Memory B cell (primary cell): Measurements from ENCODE around the gene FNDC3B.

Experiments used
- ATAC-seq: fragments of 150-1000 bp; cut with Tn5 transposase; 2 replicates; pipeline ENCODE4 v1.10.0; 2021; ENCODE audit warnings: low read depth, mild to moderate bottlenecking, moderate library complexity
- DNase-seq, 2 donors: peaks; one replicate each; pipeline ENCODE4 v3.0.0; 2022; ENCODE audit warnings: low spot score in 2 of 2
- H3K27ac Mint-ChIP-seq: one replicate; pipeline ENCODE4 v1.8.0; 2022; ENCODE audit warnings: mild to moderate bottlenecking, moderate library complexity, mixed read lengths
- H3K27me3 Mint-ChIP-seq: one replicate; pipeline ENCODE4 v1.8.0; 2022; ENCODE audit warnings: mixed read lengths
- H3K36me3 Mint-ChIP-seq: one replicate; pipeline ENCODE4 v1.8.0; 2022; ENCODE audit warnings: mild to moderate bottlenecking, mixed read lengths
- H3K4me1 Mint-ChIP-seq: one replicate; pipeline ENCODE4 v1.8.0; 2022; ENCODE audit warnings: mixed read lengths
- H3K4me3 Mint-ChIP-seq: one replicate; pipeline ENCODE4 v1.8.0; 2022; ENCODE audit warnings: mild to moderate bottlenecking, moderate library complexity, mixed read lengths
- H3K9me3 Mint-ChIP-seq: one replicate; pipeline ENCODE4 v1.8.0; 2022; ENCODE audit warnings: mixed read lengths

The FNDC3B gene

DNA sequence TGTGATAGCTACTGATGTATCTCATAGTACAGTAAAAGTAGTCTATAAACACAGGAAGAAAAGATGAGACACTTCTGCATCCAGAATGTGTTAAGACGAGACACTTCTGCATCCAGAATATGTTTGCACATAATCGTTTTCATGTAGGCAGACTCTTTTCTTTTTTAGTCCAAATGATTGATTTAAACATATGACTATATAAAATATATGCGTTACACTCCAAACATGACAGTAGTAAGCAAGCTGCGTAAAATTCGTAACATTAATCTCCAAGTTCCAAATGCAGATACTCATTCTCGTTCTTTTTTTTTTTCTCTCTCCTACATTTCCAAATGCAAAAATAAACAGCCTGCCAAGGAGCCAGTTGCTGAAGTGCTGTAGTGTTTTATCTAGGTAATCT lies 82.6 kb downstream of the FNDC3B start:
- Mint-ChIP-seq H3K9me3 (no peaks in the 10 kb centered on the region), H3K4me3 (no peak overlapping the region), H3K27me3 (no peaks in the 10 kb centered on the region), H3K4me1 (no peaks in the 10 kb centered on the region), H3K36me3 (peaks cover 7% of the 10 kb centered on the region), H3K27ac (no peak overlapping the region)
- ATAC-seq, result no peak
- no peak for DNase-seq

DNA sequence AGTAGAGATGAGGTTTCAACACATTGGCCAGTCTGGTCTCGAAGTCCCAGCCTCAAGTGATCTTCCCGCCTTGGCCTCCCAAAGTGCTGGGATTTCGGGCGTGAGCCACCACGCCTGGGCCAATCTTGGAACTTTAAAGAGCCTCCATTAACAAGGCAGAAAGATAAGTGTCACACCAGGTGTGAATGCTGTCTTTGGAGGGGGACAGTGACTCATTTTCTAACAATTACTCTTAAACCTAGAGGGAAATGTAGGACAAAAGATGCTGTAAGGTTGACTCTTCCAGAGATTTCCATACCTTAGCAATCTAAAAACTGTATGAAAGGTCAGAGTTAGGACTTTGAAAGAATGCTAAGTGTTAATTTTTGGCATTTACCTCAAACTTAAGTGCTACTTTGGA lies 84.9 kb downstream of the FNDC3B start:
- no peak for ATAC-seq
- Mint-ChIP-seq H3K4me1 (no peaks in the 10 kb centered on the region), H3K36me3 (peaks cover 4% of the 10 kb centered on the region), H3K9me3 (no peaks in the 10 kb centered on the region), H3K27me3 (no peaks in the 10 kb centered on the region), H3K4me3 (no peak overlapping the region), H3K27ac (no peak overlapping the region)
- no peak for DNase-seq

DNA sequence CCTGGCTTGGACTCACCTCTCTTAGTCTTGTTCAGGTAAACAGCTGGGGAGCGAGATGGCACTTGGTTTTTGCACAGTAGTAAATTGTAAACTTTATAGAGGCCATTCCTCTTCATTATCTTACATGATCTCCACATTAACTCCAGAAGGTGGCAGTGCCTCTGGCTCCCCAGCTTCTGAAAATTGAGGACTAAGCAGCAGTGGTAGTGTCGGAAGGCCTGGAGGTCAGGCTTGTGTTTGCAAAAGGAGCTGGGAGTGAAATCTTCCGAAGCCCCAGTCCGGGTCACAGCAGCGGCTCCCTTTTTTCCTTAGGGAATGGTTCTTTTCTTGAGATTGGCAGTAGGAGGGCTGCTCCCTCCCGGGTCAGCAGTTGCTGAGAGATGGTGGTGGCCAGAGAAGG lies 85.7 kb downstream of the FNDC3B start:
- no peak overlapping the region for H3K4me3 Mint-ChIP-seq
- ATAC-seq, result no peak
- no peak for DNase-seq
- no peak overlapping the region for H3K27ac Mint-ChIP-seq
- H3K27me3 Mint-ChIP-seq, result no peaks in the 10 kb centered on the region
- no peaks in the 10 kb centered on the region for H3K4me1 Mint-ChIP-seq
- H3K36me3 Mint-ChIP-seq, result peaks cover 4% of the 10 kb centered on the region
- H3K9me3 Mint-ChIP-seq, result no peaks in the 10 kb centered on the region

DNA sequence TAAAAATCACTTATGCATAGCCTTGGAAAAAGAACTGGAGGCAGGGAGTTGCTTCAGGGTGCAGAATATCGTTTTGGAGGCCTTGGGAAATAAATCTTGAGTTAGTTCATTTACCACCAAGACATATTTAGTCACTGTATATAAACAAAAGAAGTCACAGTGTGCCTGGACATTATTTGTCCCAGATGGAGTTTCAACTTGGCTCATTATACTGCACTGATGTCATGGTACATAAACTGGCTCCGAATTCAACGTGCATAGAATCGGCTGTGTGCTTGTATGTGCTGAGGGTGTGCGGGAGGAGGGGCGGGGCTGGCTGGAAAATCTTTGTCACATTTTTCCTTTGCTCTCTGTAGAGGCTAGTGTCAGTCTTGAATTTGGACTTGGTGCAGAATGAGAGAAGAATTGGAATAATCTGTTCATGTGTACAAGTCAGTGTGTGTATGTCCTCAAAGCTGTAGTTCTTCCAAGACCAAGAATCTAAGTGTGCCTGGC lies 86.6 kb downstream of the FNDC3B start:
- Mint-ChIP-seq H3K36me3 (peaks cover 6% of the 10 kb centered on the region), H3K4me3 (no peak overlapping the region), H3K27ac (no peak overlapping the region), H3K4me1 (no peaks in the 10 kb centered on the region), H3K9me3 (no peaks in the 10 kb centered on the region), H3K27me3 (no peaks in the 10 kb centered on the region)
- DNase-seq (no peak), ATAC-seq (no peak)

DNA sequence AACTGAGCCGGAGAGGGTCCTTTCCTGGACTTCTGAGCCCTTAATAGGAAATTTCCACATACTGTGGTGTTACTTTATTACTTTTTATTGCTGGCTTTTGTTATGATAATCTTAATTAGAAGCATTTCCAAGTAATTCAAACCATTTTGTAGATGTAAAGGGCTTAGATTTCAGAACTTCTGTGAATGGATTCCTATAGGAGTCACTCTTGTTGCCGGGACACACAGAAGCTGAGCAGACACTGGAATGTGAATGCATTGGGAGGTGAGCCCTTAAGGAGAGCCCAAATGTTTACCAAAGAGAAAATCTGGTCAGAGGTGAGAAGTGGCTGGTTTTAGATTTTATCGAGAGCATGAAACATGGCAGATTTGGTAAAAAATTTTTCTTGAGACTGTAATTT lies 87.4 kb downstream of the FNDC3B start:
- no peaks in the 10 kb centered on the region for H3K4me1 Mint-ChIP-seq
- H3K27ac Mint-ChIP-seq, result no peak overlapping the region
- DNase-seq (no peak), ATAC-seq (no peak)
- H3K9me3 Mint-ChIP-seq, result no peaks in the 10 kb centered on the region
- H3K36me3 Mint-ChIP-seq, result peaks cover 6% of the 10 kb centered on the region
- H3K27me3 Mint-ChIP-seq, result no peaks in the 10 kb centered on the region
- H3K4me3 Mint-ChIP-seq, result no peak overlapping the region

DNA sequence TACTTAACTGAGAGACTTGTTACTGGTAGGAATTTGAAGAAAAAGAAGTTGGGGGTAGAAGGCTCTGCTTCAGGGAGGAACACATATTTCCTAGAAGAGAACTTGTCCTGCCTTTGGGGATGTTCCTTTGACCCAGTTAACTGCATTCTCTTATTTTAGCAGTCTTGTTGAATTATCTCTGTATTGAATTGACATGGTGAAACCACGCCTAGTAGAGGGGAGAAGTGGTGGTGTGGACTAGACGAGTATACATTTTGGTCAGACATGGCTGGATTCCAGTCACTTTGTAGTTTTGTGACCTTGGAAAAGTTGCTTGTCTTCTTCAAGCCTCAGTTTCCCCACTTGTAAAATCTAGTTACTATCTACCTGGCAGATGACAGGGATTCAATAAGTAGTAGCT lies 87.8 kb downstream of the FNDC3B start:
- ATAC-seq (no peak), DNase-seq (no peak)
- H3K36me3 Mint-ChIP-seq, result peaks cover 6% of the 10 kb centered on the region
- no peak overlapping the region for H3K27ac Mint-ChIP-seq
- H3K27me3 Mint-ChIP-seq, result no peaks in the 10 kb centered on the region
- no peaks in the 10 kb centered on the region for H3K9me3 Mint-ChIP-seq
- no peak overlapping the region for H3K4me3 Mint-ChIP-seq
- H3K4me1 Mint-ChIP-seq, result no peaks in the 10 kb centered on the region

DNA sequence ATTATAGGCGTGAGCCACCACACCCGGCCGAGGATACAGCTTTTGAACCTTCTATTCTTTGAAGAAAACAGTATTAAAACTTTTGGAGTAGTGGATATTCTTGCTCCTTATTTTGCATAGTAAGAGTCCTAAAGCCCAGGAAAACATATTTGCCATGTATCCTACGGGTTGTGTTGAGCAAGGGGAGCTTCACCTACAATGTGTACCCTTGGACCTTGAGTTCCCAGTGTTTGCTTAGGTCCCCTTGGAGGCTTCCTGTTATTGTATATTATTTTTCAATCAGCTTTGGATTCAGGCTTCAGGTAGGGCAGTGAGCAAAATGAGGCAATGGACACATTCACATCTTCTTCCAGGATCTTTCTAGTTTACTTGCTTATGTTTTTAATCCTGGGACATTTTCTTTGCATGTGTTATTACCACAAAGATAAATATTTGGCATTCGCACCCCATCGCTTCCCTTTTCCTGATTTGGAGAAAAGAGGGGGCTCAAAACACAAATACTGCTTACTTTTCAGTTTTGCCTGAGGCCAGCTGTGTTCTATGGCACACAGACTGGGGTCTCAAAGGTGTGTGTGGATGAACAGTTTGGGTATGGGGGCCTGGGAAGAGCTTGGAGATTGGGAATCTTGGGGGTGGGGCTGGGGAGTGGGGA lies 88.7 kb downstream of the FNDC3B start:
- Mint-ChIP-seq H3K4me3 (no peak overlapping the region), H3K36me3 (peaks cover 6% of the 10 kb centered on the region), H3K4me1 (no peaks in the 10 kb centered on the region), H3K27me3 (no peaks in the 10 kb centered on the region), H3K27ac (no peak overlapping the region), H3K9me3 (no peaks in the 10 kb centered on the region)
- DNase-seq (no peak), ATAC-seq (no peak)

DNA sequence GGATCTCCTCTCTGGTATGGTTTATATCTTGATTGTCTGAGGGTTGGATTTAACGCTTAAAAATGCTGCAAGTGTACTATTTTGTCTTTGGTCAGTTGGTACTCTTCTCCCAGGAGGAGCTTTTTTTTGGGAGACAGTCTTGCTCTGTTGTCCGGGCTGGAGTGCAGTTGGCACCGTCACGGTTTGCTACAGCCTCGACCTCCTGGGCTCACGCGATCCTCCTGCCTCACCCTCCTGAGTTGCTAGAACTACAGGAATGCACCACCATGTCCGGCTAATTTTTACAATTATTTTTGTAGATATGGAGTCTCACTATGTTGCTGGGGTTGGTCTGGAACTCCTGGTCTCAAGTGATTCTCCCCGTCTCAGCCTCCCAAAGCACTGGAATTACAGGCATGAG lies 89.5 kb downstream of the FNDC3B start:
- H3K4me1 Mint-ChIP-seq, result no peaks in the 10 kb centered on the region
- ATAC-seq (no peak), DNase-seq (no peak)
- no peaks in the 10 kb centered on the region for H3K9me3 Mint-ChIP-seq
- H3K27ac Mint-ChIP-seq, result no peak overlapping the region
- H3K36me3 Mint-ChIP-seq, result peaks cover 6% of the 10 kb centered on the region
- no peaks in the 10 kb centered on the region for H3K27me3 Mint-ChIP-seq
- no peak overlapping the region for H3K4me3 Mint-ChIP-seq

DNA sequence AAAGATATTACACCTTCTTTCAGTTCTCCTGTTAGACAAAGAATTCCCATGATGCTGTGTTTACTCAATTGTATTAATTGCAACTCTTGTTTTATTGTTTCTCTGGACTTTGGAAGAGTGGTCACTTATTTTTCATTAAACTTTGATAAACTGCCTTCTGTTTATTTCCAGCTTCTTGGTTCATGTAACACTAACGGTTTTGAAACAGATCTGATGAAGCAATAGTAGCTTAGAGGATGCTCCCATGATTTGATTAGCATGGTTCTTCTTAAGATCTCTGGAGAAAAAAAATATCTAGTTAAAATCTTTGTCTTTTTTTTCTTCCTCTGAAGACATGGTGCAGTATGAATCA lies 90.1 kb downstream of the FNDC3B start:
- H3K4me3 Mint-ChIP-seq, result no peak overlapping the region
- peaks cover 4% of the 10 kb centered on the region for H3K4me1 Mint-ChIP-seq
- H3K27me3 Mint-ChIP-seq, result no peaks in the 10 kb centered on the region
- no peak overlapping the region for H3K27ac Mint-ChIP-seq
- DNase-seq (no peak), ATAC-seq (no peak)
- H3K36me3 Mint-ChIP-seq, result peaks cover 7% of the 10 kb centered on the region
- no peaks in the 10 kb centered on the region for H3K9me3 Mint-ChIP-seq

DNA sequence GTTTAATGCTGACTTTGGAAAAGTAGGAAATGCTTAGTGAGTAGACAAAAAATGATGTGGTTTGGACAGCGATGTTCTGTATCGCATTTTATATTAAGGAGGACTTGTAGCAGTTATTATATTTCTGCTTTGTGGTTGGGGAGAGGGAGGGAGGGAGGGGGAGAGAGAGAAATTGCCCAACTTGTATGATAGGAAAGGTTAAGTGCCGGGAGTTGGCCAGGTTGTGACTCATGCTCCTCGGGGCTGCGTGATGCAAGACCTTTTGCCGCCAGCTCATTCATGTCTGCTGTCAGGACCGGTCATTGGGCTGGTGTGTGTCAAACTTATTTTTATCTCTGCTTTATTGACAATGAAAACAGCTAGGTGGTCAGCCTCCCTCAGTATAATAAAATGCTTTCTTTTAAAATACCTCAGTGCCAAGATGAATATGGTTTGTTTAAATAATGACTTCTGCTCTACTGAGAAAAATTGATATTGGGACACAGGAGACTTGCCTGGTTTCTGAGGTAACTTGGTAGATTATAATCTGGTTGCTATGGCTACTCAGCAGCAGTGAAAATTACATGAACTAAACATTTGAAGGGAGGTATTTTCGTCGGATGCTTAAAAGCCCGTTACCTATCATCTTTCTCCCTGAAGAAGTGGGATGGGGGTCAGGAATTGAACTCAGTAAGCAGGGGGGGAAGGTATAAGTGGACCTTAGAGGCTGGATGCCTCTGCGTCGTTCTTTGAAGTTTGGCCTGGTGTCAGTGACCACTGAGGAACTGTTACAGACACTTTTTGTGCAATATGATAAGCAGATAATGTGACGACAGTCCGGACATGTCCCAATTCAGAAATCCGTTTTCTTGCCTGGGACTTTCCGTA lies 90.7 kb downstream of the FNDC3B start:
- Mint-ChIP-seq H3K36me3 (peaks cover 7% of the 10 kb centered on the region), H3K4me3 (no peak overlapping the region), H3K9me3 (no peaks in the 10 kb centered on the region), H3K27ac (no peak overlapping the region), H3K27me3 (no peaks in the 10 kb centered on the region), H3K4me1 (peaks cover 4% of the 10 kb centered on the region)
- ATAC-seq (no peak), DNase-seq (no peak)

DNA sequence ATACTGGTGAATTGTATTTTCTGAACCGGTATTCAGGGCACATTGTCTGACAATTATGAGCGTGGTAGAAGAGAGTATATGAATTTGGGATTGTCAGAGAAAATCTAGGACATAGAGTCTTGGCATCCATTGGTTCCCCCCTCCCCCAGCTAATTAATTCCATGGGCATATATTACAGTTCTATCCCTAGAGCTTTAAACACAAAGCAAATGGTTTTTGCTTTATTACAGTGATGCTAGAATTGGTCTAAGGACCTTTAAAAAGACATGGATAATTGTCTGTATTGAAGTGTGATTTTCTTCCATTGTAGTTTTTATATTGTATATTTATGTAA lies 91.3 kb downstream of the FNDC3B start:
- DNase-seq (no peak), ATAC-seq (no peak)
- Mint-ChIP-seq H3K27me3 (no peaks in the 10 kb centered on the region), H3K9me3 (no peaks in the 10 kb centered on the region), H3K36me3 (peaks cover 7% of the 10 kb centered on the region), H3K27ac (no peak overlapping the region), H3K4me1 (peaks cover 4% of the 10 kb centered on the region), H3K4me3 (no peak overlapping the region)

DNA sequence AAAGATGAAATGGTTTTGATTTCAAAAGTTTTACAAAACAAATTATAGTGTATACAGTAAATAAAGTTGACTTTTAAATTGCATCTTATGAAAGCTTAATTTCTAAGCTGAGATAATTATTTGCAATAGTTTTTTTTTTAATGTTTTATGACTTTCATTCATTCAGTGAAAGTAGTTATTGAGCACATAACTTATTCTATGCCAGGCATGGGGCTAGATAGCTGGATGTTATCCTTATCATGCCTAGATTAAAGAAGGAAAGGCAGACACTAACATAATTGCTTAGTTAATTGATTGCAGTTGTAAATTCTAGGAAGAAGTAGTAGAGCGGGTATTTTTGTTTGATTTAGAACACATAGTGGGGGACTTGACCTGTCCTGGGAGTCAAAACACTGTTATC lies 92.4 kb downstream of the FNDC3B start:
- DNase-seq (no peak), ATAC-seq (no peak)
- peaks cover 4% of the 10 kb centered on the region for H3K4me1 Mint-ChIP-seq
- peaks cover 5% of the 10 kb centered on the region for H3K36me3 Mint-ChIP-seq
- H3K4me3 Mint-ChIP-seq, result no peak overlapping the region
- H3K27ac Mint-ChIP-seq, result no peak overlapping the region
- H3K27me3 Mint-ChIP-seq, result no peaks in the 10 kb centered on the region
- no peaks in the 10 kb centered on the region for H3K9me3 Mint-ChIP-seq

DNA sequence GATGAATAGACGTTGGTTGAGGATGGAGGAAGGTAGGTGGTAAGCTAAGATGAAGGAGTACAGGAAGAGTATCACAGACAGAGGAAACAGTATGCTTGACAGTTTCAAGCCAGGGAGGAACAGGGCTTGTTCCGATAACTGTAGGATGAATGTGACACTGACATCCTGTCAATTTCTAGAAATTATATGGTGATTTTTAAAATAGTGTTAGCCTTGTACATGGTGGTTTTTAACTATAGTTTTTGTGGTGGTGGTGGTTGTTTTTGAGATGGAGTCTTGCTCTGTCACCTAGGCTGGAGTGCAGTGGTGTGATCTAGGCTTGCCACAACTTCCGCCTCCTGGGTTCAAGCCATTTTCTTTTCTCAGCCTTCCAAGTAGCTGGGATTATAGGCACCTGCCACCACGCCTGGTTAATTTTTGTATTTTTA lies 92.8 kb downstream of the FNDC3B start:
- H3K36me3 Mint-ChIP-seq, result peaks cover 7% of the 10 kb centered on the region
- no peak overlapping the region for H3K4me3 Mint-ChIP-seq
- DNase-seq (no peak), ATAC-seq (no peak)
- H3K27me3 Mint-ChIP-seq, result no peaks in the 10 kb centered on the region
- H3K4me1 Mint-ChIP-seq, result peaks cover 4% of the 10 kb centered on the region
- no peaks in the 10 kb centered on the region for H3K9me3 Mint-ChIP-seq
- no peak overlapping the region for H3K27ac Mint-ChIP-seq

DNA sequence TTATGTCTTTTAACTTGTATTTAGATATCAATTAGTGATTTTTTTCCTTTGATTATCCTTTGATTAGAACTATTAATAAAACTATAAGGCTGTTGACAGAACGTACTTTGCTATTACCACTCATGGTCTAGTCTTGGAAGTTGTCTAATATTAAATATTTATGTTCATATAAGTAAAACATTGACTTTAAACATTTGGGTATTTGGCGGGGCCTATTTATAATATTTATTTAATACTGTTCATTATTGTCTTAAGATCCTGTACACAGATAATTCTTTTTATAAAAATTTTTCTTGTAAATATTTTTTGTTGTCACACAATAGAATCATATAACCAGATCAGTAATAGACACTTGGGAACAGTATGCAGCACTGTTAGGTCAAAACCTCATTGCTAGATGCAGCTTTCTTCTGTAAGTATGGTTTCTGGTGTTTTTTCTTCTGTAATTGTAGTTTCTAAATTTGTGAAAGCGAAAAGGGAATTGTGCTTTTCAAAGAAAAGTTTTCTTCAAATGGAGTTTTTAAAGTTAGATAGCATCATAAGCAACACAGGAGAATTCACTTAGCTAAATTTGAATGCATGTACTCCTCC lies 93.4 kb downstream of the FNDC3B start:
- Mint-ChIP-seq H3K36me3 (peaks cover 8% of the 10 kb centered on the region), H3K27me3 (no peaks in the 10 kb centered on the region), H3K4me3 (no peak overlapping the region), H3K9me3 (no peaks in the 10 kb centered on the region), H3K27ac (no peak overlapping the region), H3K4me1 (peaks cover 4% of the 10 kb centered on the region)
- DNase-seq, result no peak
- no peak for ATAC-seq
